T-helper 2 cell (primary cell): Measurements from ENCODE around the gene PLCXD1.

ENCODE experiments used
- DNase-seq, 5 experiments: peaks; one replicate each; pipeline versions ENCODE4 v3.0.0 to v3.0.0-alpha.2; 2012 to 2022

Gene PLCXD1

GRCh38 chrX:317424-318067 lies 36.4 kb downstream of the PLCXD1 start:
- no peak for DNase-seq

GRCh38 chrX:318068-318738 lies 37.0 kb downstream of the PLCXD1 start:
- peak; percentile 93 to 99 (median 98) for DNase-seq

- DNase-seq: peak; percentile 96 to 100 (median 99)
Observed at GRCh38 chrX:318739-319578, 37.8 kb downstream of the PLCXD1 start, which contains the start of gene GTPBP6. GTPBP6 (minus strand) TSS chrX:318796; CDS start chrX:318787, 9 bp downstream.

GRCh38 chrX:319579-320125 lies 38.5 kb downstream of the PLCXD1 start:
- peak in 1 of 5 experiments; percentile 8 for DNase-seq

GRCh38 chrX:320126-320783 lies 39.1 kb downstream of the PLCXD1 start:
- peak in 1 of 5 experiments; percentile 38 for DNase-seq

- peak in 4 of 5 experiments; percentile 13 to 80 (median 42) for DNase-seq
Observed at GRCh38 chrX:323721-324628, 42.8 kb downstream of the PLCXD1 start.

GRCh38 chrX:324664-325063 lies 43.5 kb downstream of the PLCXD1 start:
- DNase-seq: peak in 2 of 5 experiments; percentile 3 to 51

GRCh38 chrX:327660-328126 lies 46.5 kb downstream of the PLCXD1 start:
- DNase-seq: peak in 1 of 5 experiments; percentile 4

GRCh38 chrX:329291-329910 lies 48.2 kb downstream of the PLCXD1 start:
- DNase-seq: peak in 1 of 5 experiments; percentile 1

- peak in 1 of 5 experiments; percentile 1 for DNase-seq
Observed at GRCh38 chrX:330141-330725, 49.1 kb downstream of the PLCXD1 start.

GRCh38 chrX:330726-331150 lies 49.6 kb downstream of the PLCXD1 start:
- DNase-seq: peak in 1 of 5 experiments; percentile 8

GRCh38 chrX:331151-331824 lies 50.1 kb downstream of the PLCXD1 start:
- DNase-seq: peak in 1 of 5 experiments; percentile 9

GRCh38 chrX:331825-332495 lies 50.8 kb downstream of the PLCXD1 start:
- peak in 1 of 5 experiments; percentile 5 for DNase-seq

- DNase-seq: no peak
Observed at GRCh38 chrX:332496-332860, 51.3 kb downstream of the PLCXD1 start.

GRCh38 chrX:332916-333610 lies 51.9 kb downstream of the PLCXD1 start:
- DNase-seq: no peak

- no peak for DNase-seq
Observed at GRCh38 chrX:333611-334311, 52.6 kb downstream of the PLCXD1 start.

- DNase-seq: peak in 1 of 5 experiments; percentile 5
Observed at GRCh38 chrX:334331-334891, 53.2 kb downstream of the PLCXD1 start.
